Stimulated activated CD4-positive, alpha-beta T cell treated with anti-CD3 and anti-CD28 coated beads, Interleukin-15, amount 100 ng/mL, for 24 hours (primary cell): ENCODE measurements around the gene NDST3.

Experiments used
- DNase-seq: peaks from one replicate; pipeline ENCODE4 v3.0.0-alpha.2; 2020

The NDST3 gene

DNA sequence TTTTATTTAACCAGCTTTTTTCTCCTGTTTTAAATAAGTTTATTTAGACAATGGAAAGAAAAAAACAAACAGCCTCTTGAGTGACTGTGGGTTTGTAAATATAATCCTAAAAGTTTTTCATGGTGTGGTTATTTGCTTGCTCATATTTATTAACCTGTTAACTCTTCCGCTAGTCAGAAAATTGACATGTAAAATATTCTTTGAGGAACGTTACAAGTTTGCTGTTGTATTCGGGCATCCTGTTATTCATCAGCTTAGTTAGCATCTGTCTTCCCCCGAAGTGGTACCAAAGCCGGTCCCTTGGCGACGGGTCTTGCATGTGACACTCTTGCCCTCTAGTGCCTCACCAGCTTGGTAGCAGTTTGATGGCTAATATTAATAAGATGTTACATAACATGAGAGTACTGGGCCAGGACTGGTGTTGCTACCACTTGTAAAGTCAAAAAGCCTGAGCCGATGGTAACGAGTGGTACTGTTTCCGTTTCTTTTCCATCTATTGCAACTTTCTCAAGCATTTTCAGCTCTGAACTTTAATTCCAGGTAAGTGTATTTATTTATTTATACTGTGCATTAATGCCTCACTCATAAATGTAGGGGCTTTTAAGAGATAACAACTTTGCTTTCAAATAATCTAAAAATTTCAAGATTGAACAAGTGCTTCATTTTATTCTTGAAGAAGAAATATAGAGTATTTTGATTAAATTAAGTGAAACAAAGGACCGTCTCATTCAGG is at the start of gene NDST3:
TSS of gene NDST3 (plus strand) at position 434 of the 733 bp plus-strand sequence. CDS start 19,425 bp downstream, outside the sequence.
- peak; percentile 27 for DNase-seq

GRCh38 chr4:117986321-117986720 is 48.0 kb upstream of the NDST3 start:
- DNase-seq, result no peak

- DNase-seq, result no peak
Measured at GRCh38 chr4:117987464-117987863, 46.8 kb upstream of the NDST3 start.

GRCh38 chr4:117996891-117997290 is 37.4 kb upstream of the NDST3 start:
- DNase-seq, result no peak

DNA sequence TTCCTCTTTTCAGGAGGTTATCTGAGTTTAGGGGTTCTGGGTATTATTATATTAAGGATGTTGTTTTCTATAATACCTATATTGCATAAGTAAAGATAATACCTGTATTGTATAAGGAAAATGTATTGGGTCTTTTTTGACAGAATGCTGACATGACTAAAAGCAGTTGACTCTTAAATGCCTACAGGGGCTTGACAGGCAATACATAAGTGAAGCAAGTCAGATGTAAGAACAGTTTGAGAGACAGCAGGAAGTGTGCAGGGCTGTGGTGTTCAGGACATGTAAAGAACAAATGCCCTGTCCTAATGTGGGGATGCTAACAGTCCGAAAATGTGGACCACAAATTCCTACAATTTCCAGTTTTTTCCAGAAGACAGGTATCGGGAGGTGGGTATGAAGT is 30.2 kb upstream of the NDST3 start:
- DNase-seq, result no peak

DNA sequence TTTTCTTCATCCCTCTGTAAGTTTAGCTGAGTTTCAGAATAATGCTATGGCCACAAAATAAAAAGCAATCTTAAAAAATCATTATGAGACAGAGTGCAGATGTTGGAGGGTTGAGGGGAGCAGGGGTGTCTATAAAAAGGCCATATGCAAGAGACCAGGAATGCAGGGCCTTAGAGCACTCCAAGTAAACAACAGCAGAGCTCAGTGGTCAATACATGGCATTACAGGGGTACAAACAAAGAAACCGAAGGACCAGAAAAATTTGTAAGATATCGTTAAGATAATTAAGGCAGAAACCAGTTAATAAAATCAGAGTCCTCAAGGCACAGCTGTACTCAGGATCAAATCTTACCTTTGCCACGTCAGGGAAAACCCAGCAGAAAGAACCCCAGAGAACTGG is 28.4 kb upstream of the NDST3 start:
- DNase-seq, result no peak

GRCh38 chr4:118012142-118012541 is 22.1 kb upstream of the NDST3 start:
- DNase-seq, result no peak

- DNase-seq, result no peak
Measured at GRCh38 chr4:118014831-118015230, 19.5 kb upstream of the NDST3 start.

GRCh38 chr4:118018381-118019145 is 15.7 kb upstream of the NDST3 start:
- DNase-seq, result no peak

DNA sequence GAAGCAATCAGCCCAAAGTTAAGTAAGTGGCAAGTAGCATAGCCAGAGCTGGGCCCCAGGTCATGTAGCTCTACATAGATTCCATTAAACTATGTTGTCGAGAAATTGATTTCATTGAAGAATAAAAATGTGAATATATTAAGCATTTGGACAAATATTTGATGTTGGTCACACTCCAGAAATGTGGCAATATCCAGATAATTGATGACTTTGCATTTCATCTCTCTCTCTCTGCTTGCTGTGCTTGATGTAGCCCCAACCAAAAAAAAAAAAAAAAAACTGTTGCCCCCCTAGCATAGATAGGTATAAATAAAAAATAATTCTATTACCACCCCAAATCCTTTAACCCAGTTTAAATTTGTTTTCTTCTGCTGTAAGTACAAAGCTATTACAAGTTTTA is 7.5 kb upstream of the NDST3 start:
- no peak for DNase-seq

- DNase-seq, result no peak
Measured at GRCh38 chr4:118029224-118029623, 5.1 kb upstream of the NDST3 start.

DNA sequence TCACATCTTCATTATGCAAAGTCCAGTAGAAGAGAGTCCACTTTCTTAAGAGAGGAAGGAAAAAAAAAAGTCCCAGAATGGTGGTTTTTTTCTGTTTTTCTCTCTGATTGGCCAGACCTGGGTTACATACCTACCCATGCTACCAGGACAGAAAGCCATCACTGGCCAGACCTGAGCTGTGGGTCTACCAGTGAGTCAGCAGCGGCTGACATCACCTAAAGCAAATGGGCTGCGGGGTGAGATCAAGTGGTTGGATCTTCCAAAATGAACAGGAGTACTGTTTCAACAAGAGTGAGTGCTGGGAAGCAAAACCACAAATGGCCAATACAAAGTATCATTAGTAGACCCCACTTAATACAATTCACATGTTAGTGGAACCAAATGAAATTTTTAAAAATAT is 1.6 kb upstream of the NDST3 start:
- no peak for DNase-seq

DNA sequence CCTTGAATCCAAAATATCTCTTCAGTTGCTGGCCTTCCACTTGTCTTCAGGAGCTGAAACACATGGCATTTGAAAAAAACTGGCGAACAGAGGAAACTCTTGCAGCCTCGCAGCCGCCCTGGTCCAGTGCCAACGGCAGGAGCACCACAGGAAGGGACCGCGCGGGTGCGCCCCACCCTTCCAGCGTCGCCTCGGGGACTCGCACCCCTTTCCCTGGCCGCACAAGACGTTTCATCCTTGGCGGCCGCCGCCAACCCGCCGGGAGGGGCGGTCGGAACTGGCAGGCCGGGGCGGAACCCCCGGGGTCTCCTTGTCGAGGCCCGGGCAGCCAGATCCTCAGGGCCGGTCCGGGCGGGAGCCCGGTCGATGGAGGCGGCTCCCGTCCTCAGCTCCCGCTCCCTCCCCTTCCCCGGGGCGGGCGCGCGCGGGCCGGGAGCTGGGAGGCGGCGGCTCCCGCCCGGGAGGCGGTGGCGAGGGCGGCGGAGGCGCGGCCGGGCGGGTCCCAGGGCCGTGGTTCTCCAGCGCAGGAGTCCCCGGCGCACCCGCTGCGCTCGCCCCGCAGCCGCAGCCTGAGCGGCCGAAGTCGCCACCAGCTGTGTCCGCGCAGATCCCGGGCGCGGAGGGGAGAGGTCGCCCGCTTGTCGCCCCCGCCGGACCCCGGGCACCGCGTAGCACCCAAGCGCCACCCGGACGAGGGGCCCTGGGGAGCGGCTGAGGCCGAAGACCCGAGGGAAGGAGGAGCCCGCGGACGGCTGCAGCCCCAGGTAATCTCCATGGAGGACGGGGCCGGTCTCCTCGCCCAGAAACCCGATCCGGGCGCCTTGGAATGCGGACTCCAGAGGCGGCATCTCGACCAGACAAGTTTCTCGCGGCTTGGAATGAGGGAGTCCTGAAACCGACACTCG is 886 bp upstream of the NDST3 start:
- DNase-seq, result peak; percentile 23

DNA sequence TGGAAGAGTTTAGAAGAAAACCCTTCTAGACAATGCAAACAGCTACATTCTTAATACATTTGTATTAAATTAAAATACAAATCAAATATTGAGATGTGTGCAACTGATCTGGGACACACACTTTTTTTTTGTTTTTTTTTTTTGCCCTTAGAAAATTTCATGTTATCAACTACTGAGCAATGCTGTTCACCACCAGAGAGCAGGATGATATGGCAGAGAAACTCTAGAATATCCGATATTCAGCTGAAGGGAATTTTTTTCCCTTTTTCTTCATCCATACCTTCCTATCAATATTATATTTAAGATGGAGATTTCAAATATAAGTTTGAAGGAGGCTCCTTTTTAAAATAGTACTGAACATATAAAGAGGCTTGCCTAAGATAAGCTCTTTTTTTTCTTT is 1.0 kb downstream of the NDST3 start:
- no peak for DNase-seq

DNA sequence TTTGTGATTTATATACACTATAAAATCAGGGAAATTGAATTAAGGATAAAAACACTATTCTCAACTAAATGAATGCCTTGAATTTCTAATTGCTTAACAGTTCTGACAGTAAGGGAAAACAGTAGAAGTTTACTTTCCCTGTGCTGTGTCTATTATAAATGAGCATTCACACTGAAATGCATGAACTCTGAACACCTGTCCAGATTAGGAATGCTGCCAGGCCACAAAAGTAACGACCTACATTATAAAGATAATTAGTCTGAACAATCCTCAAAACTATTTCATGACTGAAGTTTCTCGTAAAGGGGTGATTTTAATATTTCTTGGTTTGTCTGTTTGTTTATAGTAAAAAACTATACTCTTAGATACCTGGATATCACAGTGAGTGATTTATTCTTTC is 2.0 kb downstream of the NDST3 start:
- no peak for DNase-seq

DNA sequence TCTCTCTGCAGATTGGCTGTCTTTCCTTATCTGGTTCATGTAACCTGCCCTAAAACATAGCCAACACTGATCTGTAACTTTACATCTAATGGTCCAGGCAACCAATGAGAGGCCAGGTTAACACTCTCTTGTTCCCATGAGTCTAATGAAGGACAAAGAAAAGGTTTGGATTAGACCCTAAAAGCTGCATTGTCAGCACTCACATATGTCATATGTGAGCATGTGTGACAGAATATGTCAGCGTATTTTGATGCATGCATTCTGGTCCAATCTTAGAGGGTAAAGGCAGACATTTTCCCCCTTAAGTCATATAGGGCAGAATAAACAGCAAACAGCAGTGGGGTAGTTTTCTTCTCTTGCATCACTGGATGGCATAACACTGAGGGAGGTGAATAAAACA is 3.7 kb downstream of the NDST3 start:
- no peak for DNase-seq

- no peak for DNase-seq
Measured at GRCh38 chr4:118046323-118046722, 12.0 kb downstream of the NDST3 start.

DNA sequence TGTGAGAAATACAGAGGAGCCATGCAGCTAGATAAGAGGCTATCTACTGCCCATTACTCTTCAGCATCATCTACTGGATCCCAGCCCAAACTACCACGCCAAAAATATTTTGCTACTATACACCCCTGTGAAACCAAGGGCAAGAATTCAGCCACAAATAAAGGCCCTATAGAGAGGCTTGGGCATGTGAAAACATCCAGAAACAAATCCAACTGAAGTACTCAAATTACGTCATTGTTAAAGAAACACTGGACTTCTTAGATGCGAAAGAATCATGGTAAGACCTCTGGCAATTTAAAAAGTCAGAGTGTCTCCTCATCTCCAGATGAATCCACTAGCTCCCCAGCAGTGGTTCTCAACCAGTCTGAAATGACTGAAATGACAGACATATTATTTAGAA is 12.8 kb downstream of the NDST3 start:
- no peak for DNase-seq

DNA sequence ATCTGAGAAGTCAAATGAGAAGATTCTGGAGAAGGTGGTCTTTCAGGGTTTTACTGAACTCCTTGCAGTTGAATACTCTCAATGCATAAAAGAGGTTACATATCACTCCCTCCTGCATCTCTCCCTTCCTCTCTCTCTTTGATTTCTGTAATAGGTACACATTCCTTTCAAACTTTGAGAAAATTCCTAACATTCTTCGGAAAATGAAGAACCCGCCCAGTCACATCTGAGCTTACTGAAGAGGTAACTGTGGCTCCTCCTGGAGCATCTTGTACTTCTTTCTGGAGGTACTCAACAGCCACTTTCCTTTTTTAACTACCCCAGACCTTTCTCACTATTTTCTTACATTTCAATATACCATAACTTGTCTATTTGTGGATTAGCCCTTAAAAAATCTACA is 24.7 kb downstream of the NDST3 start:
- no peak for DNase-seq

DNA sequence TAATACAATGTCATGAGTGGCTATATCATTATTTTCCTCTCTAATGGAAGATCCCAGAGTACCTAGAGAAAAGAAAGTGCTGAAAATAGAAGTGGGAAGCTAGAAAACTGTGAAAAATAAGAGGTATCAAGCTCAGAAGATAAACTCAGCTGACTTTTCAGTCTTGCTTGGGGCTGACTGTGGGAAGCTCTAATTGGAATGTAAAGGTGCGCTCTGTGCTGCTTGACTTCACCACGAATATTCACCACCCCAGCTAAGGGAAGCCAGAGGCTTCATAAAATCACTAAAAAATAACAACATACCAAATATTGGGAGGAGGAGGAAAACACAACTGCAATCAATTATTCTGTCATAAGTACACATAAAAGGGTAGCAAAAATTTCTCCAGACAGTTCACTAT is 25.1 kb downstream of the NDST3 start:
- DNase-seq, result no peak

- peak; percentile 22 for DNase-seq
Measured at GRCh38 chr4:118076958-118077766, 42.9 kb downstream of the NDST3 start.

GRCh38 chr4:118077767-118078105 is 43.5 kb downstream of the NDST3 start:
- no peak for DNase-seq

GRCh38 chr4:118081434-118081833 is 47.1 kb downstream of the NDST3 start:
- no peak for DNase-seq
